SK-N-SH treated with all-trans-retinoic acid at 6 μM for 48 hours (cell line): ENCODE results near the gene TPK1.

Source experiments
- ATAC-seq: fragments of 200-7000 bp; cut with Tn5 transposase; 3 replicates; pipeline ENCODE4 v1.9.1; 2020; ENCODE audit warnings: mild to moderate bottlenecking, moderate library complexity
- ARNTL ChIP-seq: fragments of 450-650 bp; formaldehyde crosslinking; IDR thresholded peaks from 2 replicates; pipeline ENCODE4 v1.5.0; 2020; ENCODE audit warnings: low read depth, mild to moderate bottlenecking, moderate library complexity, borderline replicate concordance
- BACH2 ChIP-seq: fragments of 250-450 bp; sonication (Bioruptor Pico); IDR thresholded peaks from 2 replicates; pipeline ENCODE4 v1.9.0; 2021; ENCODE audit warnings: mild to moderate bottlenecking, borderline replicate concordance
- CREB5 ChIP-seq: fragments of 250-450 bp; sonication (Bioruptor Pico); IDR thresholded peaks from 2 replicates; pipeline ENCODE4 v1.5.1; 2020; ENCODE audit warnings: low read depth, mild to moderate bottlenecking, moderate library complexity
- CSDC2 ChIP-seq: fragments of 250-450 bp; sonication (Bioruptor Pico); IDR thresholded peaks from 2 replicates; pipeline ENCODE4 v1.5.0; 2020; ENCODE audit warnings: mild to moderate bottlenecking, moderate library complexity
- ESRRG ChIP-seq: fragments of 250-450 bp; sonication (Bioruptor Pico); IDR thresholded peaks from 2 replicates; pipeline ENCODE4 v1.6.1; 2021; ENCODE audit warnings: mild to moderate bottlenecking
- GLIS3 ChIP-seq: fragments of 250-450 bp; sonication (Bioruptor Pico); IDR thresholded peaks from 2 replicates; pipeline ENCODE4 v1.5.0; 2020; ENCODE audit warnings: mild to moderate bottlenecking, moderate library complexity
- ISL1 ChIP-seq: fragments of 250-450 bp; sonication (Bioruptor Pico); IDR thresholded peaks from 2 replicates; pipeline ENCODE4 v2.1.2; 2022; ENCODE audit warnings: mild to moderate bottlenecking, moderate library complexity
- OSR1 ChIP-seq: fragments of 250-450 bp; sonication (Bioruptor Pico); IDR thresholded peaks from 2 replicates; pipeline ENCODE4 v1.8.0; 2022; ENCODE audit warnings: moderate library complexity, mild to moderate bottlenecking, inconsistent platforms
- PATZ1 ChIP-seq: fragments of 250-450 bp; sonication (Bioruptor Pico); IDR thresholded peaks from 2 replicates; pipeline ENCODE4 v1.8.0; 2020; ENCODE audit warnings: mild to moderate bottlenecking, moderate library complexity, borderline replicate concordance
- PPARA ChIP-seq: fragments of 250-450 bp; sonication (Bioruptor Pico); IDR thresholded peaks from 2 replicates; pipeline ENCODE4 v1.5.0; 2020; ENCODE audit warnings: mild to moderate bottlenecking, borderline replicate concordance
- RARB ChIP-seq: fragments of 250-450 bp; sonication (Bioruptor Pico); IDR thresholded peaks from 2 replicates; pipeline ENCODE4 v1.8.0; 2021; ENCODE audit warnings: mild to moderate bottlenecking, moderate library complexity
- SNAI2 ChIP-seq: fragments of 250-450 bp; sonication (Bioruptor Pico); IDR thresholded peaks from 2 replicates; pipeline ENCODE4 v1.5.0; 2020; ENCODE audit warnings: mild to moderate bottlenecking, moderate library complexity
- TCF4 ChIP-seq: fragments of 250-450 bp; sonication (Bioruptor Pico); IDR thresholded peaks from 2 replicates; pipeline ENCODE4 v1.8.0; 2021; ENCODE audit warnings: mild to moderate bottlenecking, moderate library complexity, borderline replicate concordance
- TOX ChIP-seq: fragments of 250-450 bp; sonication (Bioruptor Pico); IDR thresholded peaks from 2 replicates; pipeline ENCODE4 v1.8.0; 2021; ENCODE audit warnings: mild to moderate bottlenecking, moderate library complexity, borderline replicate concordance
- ZC3H10 ChIP-seq: fragments of 250-450 bp; sonication (Bioruptor Pico); IDR thresholded peaks from 2 replicates; pipeline ENCODE4 v1.5.1; 2021; ENCODE audit warnings: mild to moderate bottlenecking, moderate library complexity
- ZFP30 ChIP-seq: fragments of 450-650 bp; formaldehyde crosslinking; IDR thresholded peaks from 2 replicates; pipeline ENCODE4 v1.5.0; 2022; ENCODE audit warnings: mild to moderate bottlenecking, moderate library complexity
- ZNF565 ChIP-seq: fragments of 450-650 bp; formaldehyde crosslinking; conservative IDR thresholded peaks from 2 replicates; pipeline ENCODE4 v1.5.0; 2020; ENCODE audit warnings: low read depth, mild to moderate bottlenecking, moderate library complexity
- ZNF70 ChIP-seq: fragments of 450-650 bp; formaldehyde crosslinking; IDR thresholded peaks from 2 replicates; pipeline ENCODE4 v1.5.0; 2020; ENCODE audit warnings: mild to moderate bottlenecking, moderate library complexity
- ZNF8 ChIP-seq: fragments of 450-650 bp; formaldehyde crosslinking; IDR thresholded peaks from 2 replicates; pipeline ENCODE4 v1.5.0; 2020; ENCODE audit warnings: mild to moderate bottlenecking, moderate library complexity
- TF ChIP-seq, protein P1 (sequence below): fragments of 250-450 bp; sonication (Bioruptor Pico); IDR thresholded peaks from 2 replicates; pipeline ENCODE4 v1.5.0; 2020; ENCODE audit warnings: mild to moderate bottlenecking, moderate library complexity
- TF ChIP-seq, protein P2 (sequence below): fragments of 250-450 bp; sonication (Bioruptor Pico); IDR thresholded peaks from 2 replicates; pipeline ENCODE4 v1.5.1; 2021; ENCODE audit warnings: mild to moderate bottlenecking, moderate library complexity

The TPK1 gene

DNA sequence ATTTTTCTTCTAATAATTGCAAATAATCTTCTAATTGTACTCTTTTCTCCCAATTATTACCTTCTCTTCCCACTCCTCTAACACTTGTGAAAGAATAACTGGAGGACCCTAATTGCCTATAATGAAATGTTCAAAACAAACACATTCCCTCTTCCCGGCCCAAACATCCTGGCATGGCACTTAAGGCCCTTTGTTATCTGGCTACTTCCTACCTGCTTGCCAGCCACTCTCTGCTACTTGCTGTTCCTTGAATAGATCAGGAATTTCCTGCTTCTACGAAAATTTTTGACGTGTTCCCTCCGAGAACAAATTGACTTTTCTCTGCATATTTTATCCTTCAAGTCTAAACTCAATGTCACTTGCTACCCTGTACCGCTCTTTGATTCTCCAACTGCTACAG lies 376.2 kb downstream of the TPK1 start:
- no peak for ATAC-seq
- TF ChIP-seq ZNF8 (CRISPR knock-in tag) (no peak), PPARA (CRISPR knock-in tag) (no peak), ISL1 (CRISPR knock-in tag) (no peak), PATZ1 (CRISPR knock-in tag) (no peak), CSDC2 (CRISPR knock-in tag) (no peak), RARB (CRISPR knock-in tag) (no peak), TOX (no peak), ZNF565 (no peak), ZC3H10 (CRISPR knock-in tag) (no peak), ZNF70 (CRISPR knock-in tag) (no peak), ARNTL (CRISPR knock-in tag) (no peak)
- TF ChIP-seq, protein P1, sequence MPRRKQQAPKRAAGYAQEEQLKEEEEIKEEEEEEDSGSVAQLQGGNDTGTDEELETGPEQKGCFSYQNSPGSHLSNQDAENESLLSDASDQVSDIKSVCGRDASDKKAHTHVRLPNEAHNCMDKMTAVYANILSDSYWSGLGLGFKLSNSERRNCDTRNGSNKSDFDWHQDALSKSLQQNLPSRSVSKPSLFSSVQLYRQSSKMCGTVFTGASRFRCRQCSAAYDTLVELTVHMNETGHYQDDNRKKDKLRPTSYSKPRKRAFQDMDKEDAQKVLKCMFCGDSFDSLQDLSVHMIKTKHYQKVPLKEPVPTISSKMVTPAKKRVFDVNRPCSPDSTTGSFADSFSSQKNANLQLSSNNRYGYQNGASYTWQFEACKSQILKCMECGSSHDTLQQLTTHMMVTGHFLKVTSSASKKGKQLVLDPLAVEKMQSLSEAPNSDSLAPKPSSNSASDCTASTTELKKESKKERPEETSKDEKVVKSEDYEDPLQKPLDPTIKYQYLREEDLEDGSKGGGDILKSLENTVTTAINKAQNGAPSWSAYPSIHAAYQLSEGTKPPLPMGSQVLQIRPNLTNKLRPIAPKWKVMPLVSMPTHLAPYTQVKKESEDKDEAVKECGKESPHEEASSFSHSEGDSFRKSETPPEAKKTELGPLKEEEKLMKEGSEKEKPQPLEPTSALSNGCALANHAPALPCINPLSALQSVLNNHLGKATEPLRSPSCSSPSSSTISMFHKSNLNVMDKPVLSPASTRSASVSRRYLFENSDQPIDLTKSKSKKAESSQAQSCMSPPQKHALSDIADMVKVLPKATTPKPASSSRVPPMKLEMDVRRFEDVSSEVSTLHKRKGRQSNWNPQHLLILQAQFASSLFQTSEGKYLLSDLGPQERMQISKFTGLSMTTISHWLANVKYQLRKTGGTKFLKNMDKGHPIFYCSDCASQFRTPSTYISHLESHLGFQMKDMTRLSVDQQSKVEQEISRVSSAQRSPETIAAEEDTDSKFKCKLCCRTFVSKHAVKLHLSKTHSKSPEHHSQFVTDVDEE: no peak

DNA sequence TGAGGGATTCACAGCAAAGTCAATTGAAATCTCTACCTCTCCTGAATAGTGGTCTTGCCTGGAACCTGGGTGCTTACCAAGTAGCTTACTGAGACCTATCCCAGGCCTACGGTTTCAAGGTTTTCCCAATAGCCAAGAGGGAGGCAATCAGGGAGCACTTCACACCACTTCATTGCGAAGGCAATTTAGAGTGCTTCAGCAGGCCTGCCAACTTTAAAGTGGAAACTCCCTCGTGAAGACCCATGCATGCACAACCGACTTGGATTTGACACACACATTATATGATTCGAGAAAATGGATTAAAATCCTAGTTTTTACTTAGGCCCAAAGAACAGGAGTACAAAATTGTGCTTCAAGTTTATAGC lies 380.8 kb downstream of the TPK1 start:
- ATAC-seq: no peak
- TF ChIP-seq ISL1 (CRISPR knock-in tag) (no peak), ESRRG (CRISPR knock-in tag) (no peak)

- ATAC-seq: no peak
- TF ChIP-seq ARNTL (CRISPR knock-in tag): no peak
- no peak for TF ChIP-seq ESRRG (CRISPR knock-in tag)
- no peak for TF ChIP-seq TCF4
- TF ChIP-seq ZFP30: no peak
- TF ChIP-seq CSDC2 (CRISPR knock-in tag): no peak
- no peak for TF ChIP-seq PATZ1 (CRISPR knock-in tag)
- no peak for TF ChIP-seq ISL1 (CRISPR knock-in tag)
- no peak for TF ChIP-seq OSR1
- no peak for TF ChIP-seq RARB (CRISPR knock-in tag)
- TF ChIP-seq PPARA (CRISPR knock-in tag): no peak
- no peak for TF ChIP-seq GLIS3 (CRISPR knock-in tag)
- TF ChIP-seq, protein P2, sequence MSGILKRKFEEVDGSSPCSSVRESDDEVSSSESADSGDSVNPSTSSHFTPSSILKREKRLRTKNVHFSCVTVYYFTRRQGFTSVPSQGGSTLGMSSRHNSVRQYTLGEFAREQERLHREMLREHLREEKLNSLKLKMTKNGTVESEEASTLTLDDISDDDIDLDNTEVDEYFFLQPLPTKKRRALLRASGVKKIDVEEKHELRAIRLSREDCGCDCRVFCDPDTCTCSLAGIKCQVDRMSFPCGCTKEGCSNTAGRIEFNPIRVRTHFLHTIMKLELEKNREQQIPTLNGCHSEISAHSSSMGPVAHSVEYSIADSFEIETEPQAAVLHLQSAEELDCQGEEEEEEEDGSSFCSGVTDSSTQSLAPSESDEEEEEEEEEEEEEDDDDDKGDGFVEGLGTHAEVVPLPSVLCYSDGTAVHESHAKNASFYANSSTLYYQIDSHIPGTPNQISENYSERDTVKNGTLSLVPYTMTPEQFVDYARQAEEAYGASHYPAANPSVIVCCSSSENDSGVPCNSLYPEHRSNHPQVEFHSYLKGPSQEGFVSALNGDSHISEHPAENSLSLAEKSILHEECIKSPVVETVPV: no peak
- TF ChIP-seq ZNF565: no peak
- no peak for TF ChIP-seq SNAI2
Measured at GRCh38 chr7:144454256-144455039, 381.4 kb downstream of the TPK1 start.

- ATAC-seq: no peak
- TF ChIP-seq ARNTL (CRISPR knock-in tag) (no peak), TCF4 (no peak), ZNF565 (no peak), BACH2 (CRISPR knock-in tag) (no peak), ESRRG (CRISPR knock-in tag) (no peak), SNAI2 (no peak), ISL1 (CRISPR knock-in tag) (no peak), CREB5 (no peak), ZNF8 (CRISPR knock-in tag) (no peak), CSDC2 (CRISPR knock-in tag) (no peak)
- TF ChIP-seq, protein P1: no peak
Measured at GRCh38 chr7:144452064-144452463, 383.8 kb downstream of the TPK1 start.
